ENCODE results near the gene CCDC107. TPM values are rescaled to one million over a fixed set of nuclear protein-coding genes. Genes with fewer than 3 reads are reported as not detected.

CCDC107 gene
- total and polyA plus RNA-seq, 2 of the 13 experiments (the other 11 are each of a cell fraction or from before 2014, with no cell fraction given) = 7.1 to 15.2 TPM

DNA sequence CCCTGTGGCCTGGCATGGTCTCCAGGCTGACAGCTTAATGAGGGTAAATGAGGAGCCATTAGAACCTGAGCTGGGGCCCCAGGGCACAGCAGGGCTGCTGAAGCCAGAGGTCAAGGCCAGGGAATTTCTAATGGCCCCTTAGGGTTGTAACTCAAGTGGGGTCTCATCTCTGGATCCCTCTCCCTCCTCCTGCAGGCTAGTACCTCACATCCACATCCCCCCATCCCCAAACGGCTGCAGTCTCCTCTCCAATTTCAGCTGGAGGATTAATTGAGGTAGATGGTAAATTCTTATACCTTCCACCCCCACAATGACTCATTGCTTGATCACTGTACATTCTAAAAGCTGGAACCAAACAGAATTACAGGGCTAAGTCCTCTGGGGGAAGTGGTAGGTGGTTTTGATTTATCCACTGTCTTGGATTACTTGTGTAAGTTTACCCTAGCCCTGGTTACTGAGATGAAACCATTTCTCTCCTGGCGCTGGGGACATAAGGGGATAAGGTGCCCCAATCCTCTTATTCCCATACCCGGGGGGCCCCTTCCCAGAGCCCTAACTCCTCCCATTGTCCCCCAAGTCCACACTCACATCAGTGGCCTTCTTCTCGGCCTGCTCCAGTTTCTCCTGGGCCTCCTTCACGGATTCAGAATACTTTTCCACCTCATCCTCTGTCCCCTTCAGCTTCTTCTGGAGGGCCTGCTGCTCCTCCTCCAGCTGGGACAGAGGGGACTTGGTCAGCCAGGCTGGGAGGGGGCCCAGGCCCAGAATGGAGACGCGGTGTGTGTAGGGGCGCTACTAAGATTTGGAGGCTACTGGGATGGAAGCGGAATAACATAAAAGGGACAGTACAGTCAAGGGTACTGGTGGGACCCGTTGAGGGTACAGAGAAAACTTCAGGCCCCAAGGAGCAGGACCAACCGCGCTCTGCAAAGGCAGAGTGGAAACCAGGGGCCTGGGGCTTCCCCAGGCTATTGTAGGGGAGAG lies 30.8 kb downstream of the CCDC107 start:
- POLR2A ChIA-PET = interaction anchor here (1.1 to 6.1 kb wide), 5 partner anchors 8 to 43 kb away, joined by 3 to 68 read pairs (median 8); partner anchors contain the start of genes ARHGEF39, CCDC107 and RMRP

More for the DNA sequence above, 30.8 kb downstream of the CCDC107 start:
- WGBS (ENCODE audit: low lambda C conversion rate) = 52% methylated on average over 12 of the region's 12 CpGs
- peak overlapping the region; percentile 45 for H3K4me2 ChIP-seq (ENCODE audit: low read depth, low read length)
- in situ Hi-C loops (cut with HindIII; ENCODE audit: extremely low pct_ligation_motif_present, low pct_unique_long_range_greater_than_20kb) (no loop called here), intact Hi-C loops (cut with micrococcal nuclease; ENCODE audit: unreplicated experiment) (no loop called here)
- H2AFZ ChIP-seq (ENCODE audit: low read length) = no peak overlapping the region
- no peak overlapping the region for H3K27ac ChIP-seq (ENCODE audit: extremely low read length, insufficient read depth, low read length)
- TF ChIP-seq NR2F6 (IDR thresholded peaks at IDR 0.05) = peak; percentile 71
- peak; percentile 42; the same call in 1 of the 2 replicates for TF ChIP-seq NR2F6 (CRISPR knock-in tag; IDR thresholded peaks at IDR 0.05)
- no peak for TF ChIP-seq CAMTA2 (CRISPR knock-in tag; IDR thresholded peaks at IDR 0.05; ENCODE audit: borderline replicate concordance)
- TF ChIP-seq KDM5B (CRISPR knock-in tag; IDR thresholded peaks at IDR 0.05; ENCODE audit: borderline replicate concordance) = no peak
- TF ChIP-seq, protein P1, sequence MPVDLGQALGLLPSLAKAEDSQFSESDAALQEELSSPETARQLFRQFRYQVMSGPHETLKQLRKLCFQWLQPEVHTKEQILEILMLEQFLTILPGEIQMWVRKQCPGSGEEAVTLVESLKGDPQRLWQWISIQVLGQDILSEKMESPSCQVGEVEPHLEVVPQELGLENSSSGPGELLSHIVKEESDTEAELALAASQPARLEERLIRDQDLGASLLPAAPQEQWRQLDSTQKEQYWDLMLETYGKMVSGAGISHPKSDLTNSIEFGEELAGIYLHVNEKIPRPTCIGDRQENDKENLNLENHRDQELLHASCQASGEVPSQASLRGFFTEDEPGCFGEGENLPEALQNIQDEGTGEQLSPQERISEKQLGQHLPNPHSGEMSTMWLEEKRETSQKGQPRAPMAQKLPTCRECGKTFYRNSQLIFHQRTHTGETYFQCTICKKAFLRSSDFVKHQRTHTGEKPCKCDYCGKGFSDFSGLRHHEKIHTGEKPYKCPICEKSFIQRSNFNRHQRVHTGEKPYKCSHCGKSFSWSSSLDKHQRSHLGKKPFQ (CRISPR knock-in tag; IDR thresholded peaks at IDR 0.05; ENCODE audit: insufficient replicate concordance) = no peak
- no peak for TF ChIP-seq ZNF510 (CRISPR knock-in tag; IDR thresholded peaks at IDR 0.05; ENCODE audit: low read depth)
- TF ChIP-seq ZFP62 (CRISPR knock-in tag; IDR thresholded peaks at IDR 0.05) = no peak
- TF ChIP-seq, protein P2, sequence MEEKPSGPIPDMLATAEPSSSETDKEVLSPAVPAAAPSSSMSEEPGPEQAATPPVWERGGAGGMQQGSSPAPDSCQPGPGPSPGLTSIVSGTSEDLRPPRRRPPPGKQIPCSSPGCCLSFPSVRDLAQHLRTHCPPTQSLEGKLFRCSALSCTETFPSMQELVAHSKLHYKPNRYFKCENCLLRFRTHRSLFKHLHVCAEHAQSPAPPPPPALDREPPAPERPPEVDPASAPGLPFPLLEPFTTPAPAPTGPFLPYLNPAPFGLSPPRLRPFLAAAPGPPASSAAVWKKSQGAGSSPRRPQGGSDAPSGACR (CRISPR knock-in tag; IDR thresholded peaks at IDR 0.05) = no peak
- peak; percentile 40; the same call in 1 of the 2 replicates for TF ChIP-seq FOSL2 (CRISPR knock-in tag; IDR thresholded peaks at IDR 0.05)
- TF ChIP-seq, protein P3, sequence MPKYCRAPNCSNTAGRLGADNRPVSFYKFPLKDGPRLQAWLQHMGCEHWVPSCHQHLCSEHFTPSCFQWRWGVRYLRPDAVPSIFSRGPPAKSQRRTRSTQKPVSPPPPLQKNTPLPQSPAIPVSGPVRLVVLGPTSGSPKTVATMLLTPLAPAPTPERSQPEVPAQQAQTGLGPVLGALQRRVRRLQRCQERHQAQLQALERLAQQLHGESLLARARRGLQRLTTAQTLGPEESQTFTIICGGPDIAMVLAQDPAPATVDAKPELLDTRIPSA (CRISPR knock-in tag; IDR thresholded peaks at IDR 0.05; ENCODE audit: borderline replicate concordance) = no peak
- TF ChIP-seq KDM1A (CRISPR knock-in tag; IDR thresholded peaks at IDR 0.05) = no peak
- no peak for TF ChIP-seq NBN (conservative IDR thresholded peaks at IDR 0.05)
- TF ChIP-seq NR2F1 (CRISPR knock-in tag; IDR thresholded peaks at IDR 0.05) = peak in 1 of 2 experiments; percentile 82; a peak in 2 of 4 replicates
- TF ChIP-seq SNAPC2 (CRISPR knock-in tag; IDR thresholded peaks at IDR 0.05) = no peak
- TF ChIP-seq ZNF530 (CRISPR knock-in tag; IDR thresholded peaks at IDR 0.05; ENCODE audit: low read depth) = no peak
- no peak for TF ChIP-seq ZNF607 (CRISPR knock-in tag; IDR thresholded peaks at IDR 0.05; ENCODE audit: borderline replicate concordance)
- no peak for TF ChIP-seq AHR (CRISPR knock-in tag; IDR thresholded peaks at IDR 0.05)
- H3K9me3 ChIP-seq (ENCODE audit: low read length) = no peaks in the 10 kb centered on the region
- H3K9ac ChIP-seq (ENCODE audit: insufficient read depth, low read depth, low read length) = no peak overlapping the region
- no peak for FAIRE-seq
- H4K20me1 ChIP-seq (ENCODE audit: insufficient read depth, low read length) = no peaks in the 10 kb centered on the region
- H3K4me1 ChIP-seq (ENCODE audit: insufficient read depth, low read length) = peaks cover 63% of the 10 kb centered on the region
- DNase-seq (ENCODE audit: low spot score) = peak; percentile 39
- no TSS peak for BruUV-seq (replicated peaks)
- no peaks in the 10 kb centered on the region for H3K27me3 ChIP-seq (ENCODE audit: control insufficient read depth in 1 of 2, insufficient read depth in 2 of 2, low read length in 2 of 2)
- peak; percentile 9 for ATAC-seq
- H3K4me3 ChIP-seq (replicated peaks in 1 of 3; ENCODE audit: insufficient read depth in 1 of 3, low read depth in 2 of 3, low read length in 3 of 3) = peak overlapping the region in 1 of 3 experiments; percentile 23; a peak in 1 of 6 replicates
- H3K36me3 ChIP-seq (replicated peaks in 1 of 2; ENCODE audit: control insufficient read depth in 1 of 2, insufficient read depth in 2 of 2, low read length in 2 of 2) = no peaks in the 10 kb centered on the region
- CTCF ChIA-PET (ENCODE audit: low intra/inter-chr PET ratio, low total read pairs) = no interaction called here
- no peaks in the 10 kb centered on the region for H3K79me2 ChIP-seq (ENCODE audit: insufficient read depth, low read length)
